NCI-H526 (cell line): ENCODE measurements around the gene PDZRN3.
"Not testable (repeated sequence)": the region's sequence is repeated elsewhere in the genome, so short reads cannot be mapped to it uniquely, and the experiment has no call there.

ENCODE experiments used
- DNase-seq, 2 experiments: peaks; one replicate each; lab custom pipeline; 2025; lab: John Stamatoyannopoulos, UW

The PDZRN3 gene

DNA sequence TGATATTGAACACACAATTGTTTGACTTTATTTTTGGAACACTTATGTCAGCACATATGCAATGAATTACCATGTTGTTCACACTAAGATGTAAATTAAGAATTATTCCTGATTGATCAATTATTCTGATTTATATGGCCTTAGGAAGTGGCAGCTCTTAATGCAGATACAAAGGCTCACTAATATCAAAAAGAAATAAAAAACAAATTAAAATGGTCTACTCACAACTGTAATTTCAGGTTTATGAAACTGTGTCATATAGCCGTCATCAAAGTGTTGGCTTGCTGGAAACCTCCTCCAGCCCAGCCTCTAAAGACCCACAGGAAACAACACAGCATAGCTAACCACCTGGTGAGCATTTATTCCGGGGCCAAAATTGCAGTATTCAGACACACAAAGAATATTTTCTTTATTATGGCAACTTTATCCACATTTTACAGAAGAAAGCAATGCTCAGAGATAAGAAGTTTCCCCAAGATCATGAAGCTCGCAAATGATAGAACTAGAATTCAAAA, 33.4 kb downstream of the PDZRN3 start:
- DNase-seq = no peak

- DNase-seq = no peak
Observed at GRCh38 chr3:73586628-73587027, 38.1 kb downstream of the PDZRN3 start.

DNA sequence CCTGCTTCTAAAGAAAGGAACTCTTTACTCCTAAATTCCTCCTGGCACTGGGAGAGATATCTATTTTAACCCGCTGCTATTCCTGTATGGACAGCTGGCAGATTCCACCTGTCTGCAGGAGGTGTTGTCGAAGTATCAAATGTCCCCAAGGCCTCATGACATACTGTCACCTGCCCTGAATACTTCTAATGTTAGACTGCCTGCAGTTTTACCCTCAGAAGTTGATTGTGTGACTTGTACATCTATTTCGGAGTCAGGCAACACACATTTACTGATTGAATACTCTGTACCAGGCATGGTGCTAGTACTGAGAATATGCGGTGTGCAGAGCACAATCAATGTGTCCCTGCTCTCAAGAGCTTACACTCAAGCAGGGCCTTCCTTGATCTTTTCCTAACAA, 38.6 kb downstream of the PDZRN3 start:
- DNase-seq = peak in 1 of 2 experiments; percentile 17

- no peak for DNase-seq
Observed at GRCh38 chr3:73584873-73585272, 39.9 kb downstream of the PDZRN3 start.

DNA sequence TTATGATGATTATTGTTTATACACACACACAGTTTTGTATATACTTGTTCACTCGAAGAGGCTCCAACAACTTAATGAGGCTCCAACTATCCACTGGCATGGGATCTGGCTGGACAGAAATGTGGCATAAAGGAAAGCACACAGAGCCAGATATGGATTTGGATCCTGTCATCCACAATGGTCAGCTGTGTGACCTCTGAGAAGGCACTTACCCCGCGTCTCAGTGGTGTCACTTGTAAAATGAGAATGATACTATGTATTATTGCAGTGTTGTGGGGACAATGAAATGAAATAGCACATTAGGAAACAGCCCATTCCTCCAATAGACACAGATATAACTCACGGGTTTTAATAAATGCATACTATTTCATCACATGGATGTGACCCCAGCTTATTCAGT, 42.2 kb downstream of the PDZRN3 start:
- DNase-seq = no peak

DNA sequence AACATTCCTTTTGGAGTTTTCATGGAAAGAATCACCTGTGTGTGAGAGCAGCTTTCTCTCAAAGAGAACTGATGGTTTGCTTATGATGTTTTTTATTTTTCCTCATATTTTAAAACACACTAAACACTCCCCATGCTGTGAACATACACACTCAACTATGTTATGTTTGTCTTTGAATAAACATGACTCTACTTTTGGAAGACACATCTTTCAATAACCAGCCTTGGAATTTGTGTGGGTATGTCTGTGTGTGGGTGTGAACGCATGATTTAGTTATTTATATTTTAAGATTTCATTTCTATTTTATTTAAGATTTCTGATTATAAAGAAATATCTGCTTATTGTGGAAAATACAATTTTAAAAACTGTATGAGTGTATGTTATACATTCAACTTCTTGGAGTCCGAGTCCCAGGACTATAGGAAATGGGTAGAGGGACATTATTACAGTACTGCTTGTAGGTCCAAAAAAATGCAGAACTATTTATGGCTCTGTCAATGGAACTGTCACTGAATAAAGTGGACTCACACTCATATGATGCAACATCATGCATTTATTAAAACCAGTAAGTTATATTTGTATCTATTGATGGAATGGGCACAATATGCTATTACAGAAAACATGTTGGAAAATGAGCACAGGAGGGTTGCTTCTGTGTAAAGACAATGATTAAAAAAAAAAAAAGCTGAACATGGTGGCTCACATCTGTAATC, 43.5 kb downstream of the PDZRN3 start:
- DNase-seq = no peak

- DNase-seq = no peak
Observed at GRCh38 chr3:73580343-73580742, 44.4 kb downstream of the PDZRN3 start.

- DNase-seq = no peak
Observed at GRCh38 chr3:73577704-73578103, 47.0 kb downstream of the PDZRN3 start.

DNA sequence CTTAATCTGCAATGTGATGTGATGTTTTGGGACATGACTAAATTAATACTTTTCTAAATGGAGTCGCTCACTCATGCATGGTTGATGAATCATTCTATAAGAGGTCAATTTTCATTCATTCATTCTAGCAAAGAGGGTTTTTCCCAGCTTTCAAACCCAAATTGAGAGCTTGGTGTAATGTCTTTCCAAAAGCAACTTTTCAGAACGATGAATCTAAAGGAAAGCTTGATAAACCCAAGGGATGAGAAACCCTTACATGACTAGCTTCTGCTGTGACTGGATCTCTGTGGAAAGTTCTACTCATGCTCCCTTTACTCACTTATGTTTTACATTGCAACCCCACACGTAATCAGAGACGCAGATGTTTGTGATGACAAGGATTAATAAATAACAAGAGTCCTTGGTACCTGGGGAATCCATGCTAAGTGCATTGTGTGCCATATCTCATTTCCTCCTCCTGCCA, 47.7 kb downstream of the PDZRN3 start:
- no peak for DNase-seq

- no peak for DNase-seq
Observed at GRCh38 chr3:73575953-73576352, 48.8 kb downstream of the PDZRN3 start.

DNA sequence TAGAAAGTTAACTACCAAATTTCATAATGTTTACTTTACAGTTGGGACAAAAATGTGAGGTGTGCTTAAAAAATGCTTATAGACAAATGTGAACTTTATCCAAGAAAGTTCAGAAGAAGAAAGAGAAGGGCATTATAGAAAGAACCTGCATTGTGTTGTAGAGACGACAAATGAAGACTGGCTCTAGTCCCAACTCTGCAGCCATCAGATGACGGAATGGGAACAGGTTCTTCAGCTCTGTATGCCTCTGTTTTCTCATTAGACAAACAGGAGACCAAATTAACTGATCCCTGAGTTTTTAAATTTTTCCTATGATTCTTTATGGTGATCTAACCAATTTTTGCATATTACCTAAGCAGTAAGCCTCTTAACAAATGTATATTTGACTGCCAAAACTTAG, 49.2 kb downstream of the PDZRN3 start:
- peak in 1 of 2 experiments; percentile 28 for DNase-seq

DNA sequence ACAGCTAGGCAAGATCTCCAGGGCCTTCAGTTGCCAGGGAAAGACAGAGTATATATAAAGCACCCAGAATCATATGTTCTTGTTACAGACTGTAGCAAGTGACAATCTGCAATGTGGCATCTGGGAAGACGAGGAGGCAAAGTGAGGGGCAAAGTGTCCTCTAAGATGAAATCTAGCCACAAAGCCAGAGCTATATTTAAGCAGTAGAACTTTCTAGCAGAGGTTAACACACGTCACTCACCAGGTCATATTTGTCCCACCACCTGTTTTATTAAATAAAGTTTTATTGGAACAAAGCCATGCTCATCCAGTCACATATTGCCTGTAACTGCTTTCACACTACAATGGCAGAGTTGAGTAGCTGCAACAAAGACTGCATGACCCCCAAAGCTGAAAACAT, 51.5 kb downstream of the PDZRN3 start:
- DNase-seq = no peak

GRCh38 chr3:73572368-73572767, 52.4 kb downstream of the PDZRN3 start:
- DNase-seq = no peak

DNA sequence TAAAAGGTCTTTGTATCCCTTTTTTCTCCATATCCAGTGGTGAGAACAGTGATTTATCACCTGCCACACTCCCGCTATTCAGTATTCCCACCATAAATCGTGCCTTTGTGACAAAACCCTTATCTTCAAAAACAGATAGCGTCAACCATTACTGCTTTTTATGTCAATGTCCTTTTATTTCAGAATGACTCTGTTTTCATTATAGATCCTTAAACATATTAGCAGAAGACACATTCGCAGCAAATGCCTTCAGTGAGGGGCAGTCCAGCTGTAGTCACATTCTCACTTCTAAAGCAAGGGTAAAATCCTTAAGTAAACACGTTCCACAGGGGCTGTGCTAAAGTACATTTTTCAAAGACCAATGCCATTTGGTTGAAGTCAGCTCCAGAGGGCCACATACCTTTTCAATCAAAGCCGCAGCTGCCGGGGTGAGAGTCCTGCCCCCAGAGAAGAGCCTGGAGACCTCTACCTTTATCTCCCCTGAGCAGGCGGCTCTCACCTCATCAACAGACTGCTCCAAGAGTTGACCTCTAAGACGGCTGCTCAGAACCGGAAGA, 53.4 kb downstream of the PDZRN3 start:
- no peak for DNase-seq

GRCh38 chr3:73569246-73569760, 55.4 kb downstream of the PDZRN3 start:
- DNase-seq = no peak

DNA sequence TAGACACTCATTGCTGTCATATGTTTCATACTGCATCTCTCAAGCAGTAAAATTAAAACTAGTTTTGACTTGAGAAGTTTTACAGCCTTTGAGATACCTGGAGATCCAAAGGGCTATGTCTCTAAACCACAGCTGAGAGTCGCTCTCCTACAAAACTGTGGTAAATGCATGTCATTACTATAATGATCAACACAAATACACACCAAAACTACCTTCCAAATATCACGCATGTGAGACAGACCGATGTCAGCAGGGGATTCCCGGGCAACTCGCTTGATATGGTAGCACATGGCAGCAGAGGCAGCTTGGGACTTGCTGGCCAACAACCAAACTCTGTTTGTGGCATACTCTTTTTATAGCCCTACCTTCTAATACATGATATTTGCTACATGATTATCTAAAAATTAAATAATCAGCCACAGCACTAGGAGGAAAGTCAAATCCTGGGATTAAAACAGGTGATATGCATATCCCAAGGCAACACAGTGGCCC, 56.3 kb downstream of the PDZRN3 start:
- DNase-seq = no peak

GRCh38 chr3:73565374-73565773, 59.4 kb downstream of the PDZRN3 start:
- DNase-seq = not testable (repeated sequence)

- no peak for DNase-seq
Observed at GRCh38 chr3:73563896-73564582, 60.7 kb downstream of the PDZRN3 start.

- no peak for DNase-seq
Observed at GRCh38 chr3:73561494-73561893, 63.2 kb downstream of the PDZRN3 start.

DNA sequence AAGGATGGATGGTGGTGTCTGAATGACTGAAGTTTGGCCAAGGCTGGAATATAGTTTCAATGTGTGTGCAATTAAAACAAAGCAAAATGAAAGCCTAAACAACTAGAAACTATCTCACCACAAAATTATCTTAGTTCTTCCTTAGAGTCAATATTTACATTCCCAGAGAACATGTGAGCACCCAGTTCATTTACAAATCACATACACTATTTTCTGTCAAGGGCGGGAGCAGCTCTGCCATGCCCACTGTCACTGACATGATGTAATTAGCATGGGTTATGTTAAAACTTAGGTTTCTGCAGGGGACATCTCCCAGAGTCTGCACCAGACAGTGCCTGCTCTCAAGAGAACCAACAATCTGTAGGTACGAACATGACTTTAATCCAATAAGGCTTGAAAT, 65.0 kb downstream of the PDZRN3 start:
- peak; percentile 18 to 19 for DNase-seq

- DNase-seq = no peak
Observed at GRCh38 chr3:73558727-73559075, 66.0 kb downstream of the PDZRN3 start.

DNA sequence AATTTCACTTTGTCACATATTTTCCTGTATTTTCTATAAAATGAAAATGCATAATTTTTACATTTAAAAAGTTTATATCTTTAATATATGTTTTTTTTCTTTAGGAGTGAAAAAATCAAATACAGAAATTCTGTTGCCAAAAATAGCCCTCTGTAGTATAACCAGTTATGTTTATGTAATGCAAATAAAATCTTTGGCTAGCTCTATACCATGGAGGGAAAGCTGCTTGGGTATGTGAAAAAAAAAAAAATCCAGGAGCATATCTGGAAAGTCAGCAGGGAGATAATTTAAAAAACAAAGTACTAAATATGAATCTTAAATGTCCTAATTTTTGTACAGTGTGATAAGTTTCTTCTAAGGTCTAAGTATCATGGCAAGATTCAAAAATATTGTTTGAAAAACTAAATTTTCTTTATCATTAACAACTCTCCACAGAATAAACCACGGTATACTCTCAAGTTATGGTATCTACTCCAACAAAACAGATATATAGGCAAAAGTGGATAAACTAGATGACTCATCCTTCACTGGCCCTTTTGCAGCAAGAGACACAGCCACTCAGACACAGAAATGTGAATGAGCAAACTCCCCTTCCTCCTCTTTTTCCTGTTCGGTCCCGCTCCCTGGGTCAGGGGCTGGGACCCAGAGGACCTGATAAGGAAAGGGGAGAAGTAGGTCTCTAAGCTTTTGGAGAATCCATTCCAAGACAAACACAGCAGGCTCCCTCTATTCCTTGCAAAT, 66.6 kb downstream of the PDZRN3 start:
- peak in 1 of 2 experiments; percentile 20 for DNase-seq
